Ovary (tissue), 3 donors: ENCODE results near the gene ARHGEF7.

Experiments
- EP300 ChIP-seq: sonication (generic); formaldehyde crosslinking; IDR thresholded peaks from one replicate; pipeline ENCODE4 v1.6.1; 2017; ENCODE audit warnings: antibody characterized with exemption
- POLR2A ChIP-seq: fragments of 450-650 bp; IDR thresholded peaks from one replicate; pipeline ENCODE4 v1.6.1; 2017; ENCODE audit warnings: antibody characterized with exemption, mild to moderate bottlenecking, moderate library complexity
- TF ChIP-seq, protein P1 (sequence below), 3 donors: fragments of 450-650 bp in 2 of 3; fragments of 200-600 bp in 1 of 3; IDR thresholded peaks; one replicate each; pipeline versions ENCODE4 v1.5.1 to v1.8.0; 2016 to 2022; ENCODE audit warnings: antibody characterized with exemption in 3 of 3, mild to moderate bottlenecking in 1 of 3
- donor health status: DM: no; HTN: no; CAD: no.

DNA sequence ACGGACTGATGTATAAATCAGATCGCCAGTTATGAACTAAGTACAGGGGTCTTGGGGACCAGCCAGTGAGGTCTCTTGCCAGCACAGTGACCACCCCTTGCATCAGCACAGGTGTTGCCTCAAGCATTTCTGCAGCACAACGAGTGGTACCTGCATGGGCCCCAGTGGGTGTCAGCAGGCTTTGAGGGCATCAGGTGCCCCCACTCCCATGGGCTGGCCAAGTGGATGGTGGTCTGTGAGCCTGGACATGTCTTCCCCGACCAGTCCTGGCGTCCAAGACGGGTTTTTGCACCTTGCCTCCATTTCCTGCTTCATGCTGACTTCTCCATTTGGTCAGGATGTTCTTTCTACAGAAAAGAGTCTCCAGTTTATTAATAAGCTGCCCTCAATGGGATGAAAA, 22.4 kb upstream of the ARHGEF7 start:
- TF ChIP-seq, protein P1, sequence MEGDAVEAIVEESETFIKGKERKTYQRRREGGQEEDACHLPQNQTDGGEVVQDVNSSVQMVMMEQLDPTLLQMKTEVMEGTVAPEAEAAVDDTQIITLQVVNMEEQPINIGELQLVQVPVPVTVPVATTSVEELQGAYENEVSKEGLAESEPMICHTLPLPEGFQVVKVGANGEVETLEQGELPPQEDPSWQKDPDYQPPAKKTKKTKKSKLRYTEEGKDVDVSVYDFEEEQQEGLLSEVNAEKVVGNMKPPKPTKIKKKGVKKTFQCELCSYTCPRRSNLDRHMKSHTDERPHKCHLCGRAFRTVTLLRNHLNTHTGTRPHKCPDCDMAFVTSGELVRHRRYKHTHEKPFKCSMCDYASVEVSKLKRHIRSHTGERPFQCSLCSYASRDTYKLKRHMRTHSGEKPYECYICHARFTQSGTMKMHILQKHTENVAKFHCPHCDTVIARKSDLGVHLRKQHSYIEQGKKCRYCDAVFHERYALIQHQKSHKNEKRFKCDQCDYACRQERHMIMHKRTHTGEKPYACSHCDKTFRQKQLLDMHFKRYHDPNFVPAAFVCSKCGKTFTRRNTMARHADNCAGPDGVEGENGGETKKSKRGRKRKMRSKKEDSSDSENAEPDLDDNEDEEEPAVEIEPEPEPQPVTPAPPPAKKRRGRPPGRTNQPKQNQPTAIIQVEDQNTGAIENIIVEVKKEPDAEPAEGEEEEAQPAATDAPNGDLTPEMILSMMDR (IDR thresholded peaks at IDR 0.05) = no peak
- TF ChIP-seq POLR2A (no peak), EP300 (no peak)
